CD4-positive, alpha-beta T cell (primary cell): ENCODE results near the gene OR10W1. TPM values are rescaled to one million over a fixed set of nuclear protein-coding genes. Genes with fewer than 3 reads are reported as not detected.
A peak's percentile ranks its signal among the peaks of the same experiment; 100 is the strongest.

Experiments
- ATAC-seq: fragments of 200-7000 bp; cut with Tn5 transposase; one replicate; pipeline ENCODE4 v1.10.0; 2022; ENCODE audit warnings: mild to moderate bottlenecking; ENCODE audit not compliant: poor library complexity
- CTCF ChIA-PET: fragments of 350-600 bp; sonication (Branson Sonifier 250); formaldehyde crosslinking; loops from one replicate; lab custom pipeline; 2021; ENCODE audit warnings: antibody characterized with exemption, inconsistent platforms; lab: Charles Lee
- POLR2A ChIA-PET: fragments of 350-600 bp; sonication (Branson Sonifier 250); formaldehyde crosslinking; loops from one replicate; lab custom pipeline; 2021; ENCODE audit warnings: antibody characterized with exemption, inconsistent platforms; lab: Charles Lee
- DNase-seq, 14 experiments: peaks; one replicate each; pipeline ENCODE4 v3.0.0-alpha.2; 2013 to 2020; ENCODE audit warnings: mixed read lengths in 2 of 14
- H3K27ac ChIP-seq, 2 donors: one replicate each; pipeline versions ENCODE4 v1.5.1 to v1.7.0; 2013; ENCODE audit warnings: low read length in 2 of 2, low read depth in 1 of 2, mild to moderate bottlenecking in 1 of 2
- H3K27me3 ChIP-seq, 2 experiments: 1 replicate in 1 of 2; 2 replicates in 1 of 2; pipeline versions ENCODE4 v1.6.1 to v1.7.0; 2013; ENCODE audit warnings: low read length in 2 of 2, control low read depth in 1 of 2, mild to moderate bottlenecking in 1 of 2, moderate library complexity in 1 of 2; ENCODE audit not compliant: insufficient read depth in 2 of 2, control insufficient read depth in 1 of 2
- H3K36me3 ChIP-seq: one replicate; pipeline ENCODE4 v1.6.1; 2013; ENCODE audit warnings: low read length, control low read depth; ENCODE audit not compliant: insufficient read depth
- H3K4me1 ChIP-seq: one replicate; pipeline ENCODE4 v1.6.1; 2013; ENCODE audit warnings: low read length, control low read depth; ENCODE audit not compliant: insufficient read depth
- H3K4me3 ChIP-seq: one replicate; pipeline ENCODE4 v1.5.1; 2013; ENCODE audit warnings: mild to moderate bottlenecking, low read length, moderate library complexity
- H3K9me3 ChIP-seq, 2 experiments: 1 replicate in 1 of 2; 2 replicates in 1 of 2; pipeline versions ENCODE4 v1.6.1 to v1.7.0; 2013; ENCODE audit warnings: low read length in 2 of 2, mild to moderate bottlenecking in 2 of 2, control low read depth in 1 of 2, moderate library complexity in 1 of 2; ENCODE audit not compliant: control insufficient read depth in 1 of 2, insufficient read depth in 1 of 2
- H3K27ac Mint-ChIP-seq: one replicate; pipeline ENCODE4 v1.8.0; 2020; ENCODE audit warnings: mixed read lengths
- H3K27me3 Mint-ChIP-seq: one replicate; pipeline ENCODE4 v1.8.0; 2021; ENCODE audit warnings: mixed read lengths
- H3K36me3 Mint-ChIP-seq: one replicate; pipeline ENCODE4 v1.8.0; 2021; ENCODE audit warnings: low read depth, mixed read lengths
- H3K4me1 Mint-ChIP-seq: one replicate; pipeline ENCODE4 v1.8.0; 2021; ENCODE audit warnings: low read depth, mixed read lengths
- H3K4me3 Mint-ChIP-seq: one replicate; pipeline ENCODE4 v1.8.0; 2020; ENCODE audit warnings: mild to moderate bottlenecking, mixed read lengths
- H3K9me3 Mint-ChIP-seq: one replicate; pipeline ENCODE4 v1.8.0; 2020; ENCODE audit warnings: mixed read lengths
- CTCF ChIP-seq: fragments of 200-600 bp; IDR thresholded peaks from one replicate; pipeline ENCODE4 v1.8.0; 2022; ENCODE audit warnings: antibody characterized with exemption, mild to moderate bottlenecking
- intact Hi-C, 2 experiments: fragments of 100-400 bp; cut with DNase I in 1 of 2; cut with micrococcal nuclease in 1 of 2; formaldehyde crosslinking; loops; one replicate each; pipeline versions ENCODE4 v1.15.1 to v1.9.0; 2023 to 2025; cut with DNase I, micrococcal nuclease
- total RNA-seq, 174 experiments: library from RNA in 2 of 174; stranded (reverse) in 2 of 174; gene quantifications; one replicate each; pipeline ENCODE4 v1.2.3 and lab custom pipeline; 2021 to 2026

OR10W1 gene
- total RNA-seq, 2 experiments from 2014 or later = not detected

- H3K9me3 Mint-ChIP-seq = no peaks in the 10 kb centered on the region
- no peak overlapping the region for H3K4me3 ChIP-seq
- peaks cover 0 to 8% of the 10 kb centered on the region in 2 experiments for H3K9me3 ChIP-seq
- ChIA-PET CTCF (no interaction called here), POLR2A (no interaction called here)
- H3K27ac ChIP-seq = no peak overlapping the region
- no peaks in the 10 kb centered on the region for H3K36me3 Mint-ChIP-seq
- intact Hi-C loops = no loop called here
- H3K36me3 ChIP-seq = no peaks in the 10 kb centered on the region
- ATAC-seq = no peak
- H3K27ac Mint-ChIP-seq = no peak overlapping the region
- no peaks in the 10 kb centered on the region for H3K4me1 Mint-ChIP-seq
- no peaks in the 10 kb centered on the region for H3K27me3 ChIP-seq
- H3K4me3 Mint-ChIP-seq = no peak overlapping the region
- H3K27me3 Mint-ChIP-seq = peaks cover 22% of the 10 kb centered on the region
- no peak for TF ChIP-seq CTCF
- no peaks in the 10 kb centered on the region for H3K4me1 ChIP-seq
- DNase-seq = peak in 1 of 14 experiments; percentile 9
Measured at GRCh38 chr11:58227956-58228615, 40.0 kb downstream of the OR10W1 start.

- H3K9me3 ChIP-seq = peaks cover 0 to under 1% of the 10 kb centered on the region in 2 experiments
- Mint-ChIP-seq H3K4me3 (no peak overlapping the region), H3K4me1 (no peaks in the 10 kb centered on the region), H3K9me3 (no peaks in the 10 kb centered on the region), H3K36me3 (no peaks in the 10 kb centered on the region), H3K27me3 (peaks cover 19% of the 10 kb centered on the region), H3K27ac (no peak overlapping the region)
- H3K4me3 ChIP-seq = no peak overlapping the region
- DNase-seq (no peak), ATAC-seq (no peak)
- no peaks in the 10 kb centered on the region for H3K36me3 ChIP-seq
- H3K27ac ChIP-seq = no peak overlapping the region
- H3K4me1 ChIP-seq = no peaks in the 10 kb centered on the region
- POLR2A ChIA-PET = no interaction called here
- no peak for TF ChIP-seq CTCF
- intact Hi-C loops = no loop called here
- CTCF ChIA-PET = no interaction called here
- H3K27me3 ChIP-seq = no peaks in the 10 kb centered on the region
Measured at GRCh38 chr11:58222721-58223120, 45.3 kb downstream of the OR10W1 start.

Other genes with a start within 250 kb of the OR10W1 start
- not detected for gene OR9Q1, start 244.4 kb downstream of the OR10W1 start, total RNA-seq
- gene OR6Q1, start 237.3 kb downstream of the OR10W1 start, total RNA-seq = not detected
- gene OR9I1, start 142.7 kb downstream of the OR10W1 start, total RNA-seq = not detected
- gene OR9Q2, start 79.2 kb downstream of the OR10W1 start, total RNA-seq = not detected
- not detected for gene OR1S2, start 64.1 kb downstream of the OR10W1 start, total RNA-seq
- not detected for gene OR1S1, start 55.5 kb downstream of the OR10W1 start, total RNA-seq
- not detected for gene OR10Q1, start 39.3 kb downstream of the OR10W1 start, total RNA-seq
- gene OR5B17, start 90.8 kb upstream of the OR10W1 start, total RNA-seq = not detected
- gene OR5B3, start 138.6 kb upstream of the OR10W1 start, total RNA-seq = not detected
- gene OR5B2, start 159.9 kb upstream of the OR10W1 start, total RNA-seq = not detected
- not detected for gene OR5B12, start 174.0 kb upstream of the OR10W1 start, total RNA-seq
- gene OR5B21, start 239.8 kb upstream of the OR10W1 start, total RNA-seq = not detected